Panc1 (cell line): Measurements from ENCODE around the gene NFATC2.

Experiments
- CTCF ChIP-seq: fragments of 450-650 bp; IDR thresholded peaks from 2 replicates; pipeline ENCODE4 v1.5.1; 2017; ENCODE audit warnings: mild to moderate bottlenecking
- POLR2AphosphoS5 ChIP-seq: IDR thresholded peaks from 2 replicates; pipeline ENCODE4 v1.6.1; 2012; ENCODE audit warnings: mild to moderate bottlenecking, low read depth, low read length, moderate library complexity
- REST ChIP-seq, 2 experiments: IDR thresholded peaks; 2 replicates each; pipeline ENCODE4 v1.6.1; 2011 to 2012; ENCODE audit warnings: low read depth in 2 of 2, control low read depth in 1 of 2, low read length in 1 of 2, mild to moderate bottlenecking in 1 of 2, moderate library complexity in 1 of 2; ENCODE audit not compliant: insufficient read depth in 1 of 2
- SIN3A ChIP-seq: IDR thresholded peaks from 2 replicates; pipeline ENCODE4 v1.6.1; 2012; ENCODE audit warnings: low read depth, mild to moderate bottlenecking, low read length, moderate library complexity, borderline replicate concordance; ENCODE audit not compliant: insufficient read depth

- no peak for TF ChIP-seq CTCF
- TF ChIP-seq POLR2AphosphoS5 = no peak
- no peak for TF ChIP-seq REST (IDR thresholded peaks at IDR 0.05; ENCODE audit: insufficient read depth in 1 of 2, low read depth in 2 of 2, low read length in 1 of 2)
- TF ChIP-seq SIN3A = no peak
These were observed 167.6 kb downstream of the NFATC2 start for GRCh38 chr20:51374961-51375360.
